Astrocyte (in vitro differentiated cells and primary cell): ENCODE results near the gene RANBP10.

Experiments used
- CTCF ChIP-seq: IDR thresholded peaks from 2 replicates; pipeline ENCODE4 v1.5.1; 2011; ENCODE audit warnings: low read depth, mild to moderate bottlenecking, inconsistent platforms, low read length, moderate library complexity; ENCODE audit not compliant: insufficient read depth
- EZH2 ChIP-seq: IDR thresholded peaks from 2 replicates; pipeline ENCODE4 v1.6.1; 2012; ENCODE audit warnings: mild to moderate bottlenecking, low read length, inconsistent platforms; ENCODE audit not compliant: insufficient read depth

GRCh38 chr16:67702130-67702529 lies 104.2 kb downstream of the RANBP10 start:
- TF ChIP-seq EZH2 (no peak), CTCF (no peak)
